ENCODE results near the gene SPATA2.

The SPATA2 gene

DNA sequence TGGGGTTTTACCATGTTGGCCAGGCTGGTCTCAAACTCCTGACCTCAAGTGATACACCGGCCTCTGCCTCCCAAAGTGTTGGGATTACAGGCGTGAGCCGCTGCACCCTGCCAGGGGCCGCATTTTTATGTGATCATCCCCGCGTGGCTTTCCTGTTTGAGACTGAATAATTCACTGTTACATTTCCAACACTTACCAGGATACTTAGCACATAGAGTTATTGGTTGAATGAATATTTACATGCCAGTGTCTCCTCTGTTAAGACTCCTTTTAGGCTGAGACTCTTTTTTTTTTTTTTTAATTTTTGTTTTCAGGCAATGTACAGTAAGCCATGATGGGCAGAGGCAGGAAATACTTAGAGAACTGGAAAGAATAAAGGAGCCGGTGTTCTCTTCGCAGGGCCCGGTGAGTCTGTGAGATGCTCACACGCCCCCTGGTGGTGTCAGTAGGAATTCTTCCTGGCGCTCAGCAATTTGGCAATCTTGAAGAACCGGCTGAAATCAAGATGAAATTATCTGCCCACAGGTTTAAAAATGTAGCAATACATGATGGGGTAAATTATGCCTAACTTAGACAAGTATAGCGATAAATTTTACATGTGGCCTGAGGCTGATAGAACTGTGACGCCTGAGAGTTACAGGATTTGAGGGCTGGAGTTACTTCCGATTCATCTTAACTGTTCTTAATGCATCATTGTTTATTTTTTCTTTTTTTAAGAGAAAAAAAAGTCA, 13.2 kb upstream of the SPATA2 start:
- peak; percentile 94 for DNase-seq

DNA sequence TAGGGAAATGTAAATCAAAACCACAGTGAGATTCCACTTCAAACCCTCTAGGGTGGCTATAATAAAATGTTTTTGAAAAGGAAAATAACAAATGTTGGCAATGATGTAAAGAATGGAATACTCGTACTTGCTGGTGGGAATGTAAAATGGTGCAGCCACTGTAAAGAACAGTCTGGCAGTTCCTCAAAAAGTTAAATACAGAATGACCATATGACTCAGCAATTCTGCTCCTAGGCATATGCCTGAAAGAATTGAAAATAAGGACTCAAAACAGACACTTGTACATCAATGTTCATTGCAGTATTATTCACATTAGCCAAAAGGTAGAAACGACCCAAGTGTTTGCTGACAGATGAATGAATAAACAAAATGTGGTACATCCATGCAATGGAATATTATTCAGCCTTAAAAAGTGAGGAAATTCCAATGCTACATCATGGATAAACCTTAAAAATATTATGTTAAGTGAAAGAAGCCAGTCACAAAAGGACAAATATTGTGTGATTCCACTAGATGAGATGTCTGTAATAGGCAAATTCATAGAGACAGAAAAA, 10.6 kb upstream of the SPATA2 start:
- DNase-seq = peak; percentile 73

DNA sequence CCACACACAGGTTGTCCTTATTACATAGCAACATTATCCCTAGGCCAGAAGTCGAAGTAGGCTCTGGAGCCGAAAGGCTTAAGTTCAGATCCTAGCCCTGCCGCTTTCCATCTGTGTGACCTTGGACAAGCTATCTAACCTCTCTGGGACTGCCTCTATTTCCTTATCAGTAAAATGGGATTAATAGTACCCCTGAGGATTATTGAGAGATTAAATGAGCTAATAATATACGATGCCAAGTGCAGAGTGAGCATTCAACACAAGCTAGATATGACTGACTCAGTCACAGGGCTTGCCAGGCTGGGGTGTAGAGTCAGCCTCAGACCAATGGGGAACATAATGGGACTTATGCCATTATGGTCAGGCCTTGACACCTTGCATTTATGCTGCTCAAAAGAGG, 8.9 kb upstream of the SPATA2 start:
- DNase-seq = no peak

DNA sequence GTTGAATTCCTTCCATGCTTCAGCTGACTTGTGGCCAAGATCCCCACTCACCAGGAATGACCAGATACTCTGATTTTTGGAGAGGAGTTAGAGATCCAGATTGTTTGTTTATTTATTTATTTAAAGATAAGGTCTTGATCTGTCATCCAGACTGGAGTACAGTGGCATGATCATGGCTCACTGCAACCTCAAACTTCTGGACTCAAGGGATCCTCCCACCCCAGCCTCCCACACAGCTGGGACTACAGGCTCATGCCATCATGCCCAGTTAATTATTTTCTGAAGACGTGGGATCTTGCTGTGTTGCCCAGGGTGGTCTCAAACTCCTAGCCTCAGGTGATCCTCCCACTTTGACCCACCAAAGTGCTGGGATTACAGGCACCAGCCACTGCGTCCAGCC, 4.1 kb upstream of the SPATA2 start:
- DNase-seq = no peak

DNA sequence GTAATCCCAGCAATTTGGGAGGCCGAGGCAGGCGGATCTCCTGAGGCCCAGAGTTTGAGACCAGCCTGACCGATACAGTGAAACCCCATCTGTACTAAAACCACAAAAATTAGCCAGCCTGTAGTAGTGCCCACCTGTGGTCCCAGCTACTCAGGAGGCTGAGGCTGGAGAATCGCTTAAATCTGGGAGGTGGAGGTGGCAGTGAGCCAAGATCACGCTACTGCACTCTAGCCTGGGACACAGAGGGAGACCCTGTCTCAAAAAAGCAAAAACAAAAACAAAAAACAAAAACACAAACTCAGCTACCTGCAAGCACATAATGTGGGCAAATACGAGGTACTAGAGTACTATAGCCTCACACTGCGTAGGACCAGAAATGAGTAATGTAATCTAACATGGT, 3.7 kb upstream of the SPATA2 start:
- DNase-seq = no peak

DNA sequence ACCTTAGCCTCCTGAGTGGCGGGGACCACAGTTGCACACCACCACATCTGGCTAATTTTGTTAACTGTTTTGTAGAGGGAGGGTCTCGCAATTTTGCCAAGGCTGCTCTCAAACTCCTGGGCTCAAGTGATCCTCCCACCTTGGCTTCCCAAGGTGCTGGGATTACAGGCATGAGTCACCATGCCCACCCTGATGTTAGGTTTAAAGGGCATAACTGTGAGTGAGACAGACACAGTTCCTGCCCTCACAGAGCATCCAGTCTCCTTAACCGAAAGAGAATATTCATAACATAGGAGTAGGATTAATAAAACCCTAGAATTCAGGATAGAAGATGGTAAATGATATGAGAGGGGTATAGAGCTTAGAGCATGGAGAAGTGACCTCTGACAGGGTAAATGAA, 3.1 kb upstream of the SPATA2 start:
- DNase-seq = no peak

DNA sequence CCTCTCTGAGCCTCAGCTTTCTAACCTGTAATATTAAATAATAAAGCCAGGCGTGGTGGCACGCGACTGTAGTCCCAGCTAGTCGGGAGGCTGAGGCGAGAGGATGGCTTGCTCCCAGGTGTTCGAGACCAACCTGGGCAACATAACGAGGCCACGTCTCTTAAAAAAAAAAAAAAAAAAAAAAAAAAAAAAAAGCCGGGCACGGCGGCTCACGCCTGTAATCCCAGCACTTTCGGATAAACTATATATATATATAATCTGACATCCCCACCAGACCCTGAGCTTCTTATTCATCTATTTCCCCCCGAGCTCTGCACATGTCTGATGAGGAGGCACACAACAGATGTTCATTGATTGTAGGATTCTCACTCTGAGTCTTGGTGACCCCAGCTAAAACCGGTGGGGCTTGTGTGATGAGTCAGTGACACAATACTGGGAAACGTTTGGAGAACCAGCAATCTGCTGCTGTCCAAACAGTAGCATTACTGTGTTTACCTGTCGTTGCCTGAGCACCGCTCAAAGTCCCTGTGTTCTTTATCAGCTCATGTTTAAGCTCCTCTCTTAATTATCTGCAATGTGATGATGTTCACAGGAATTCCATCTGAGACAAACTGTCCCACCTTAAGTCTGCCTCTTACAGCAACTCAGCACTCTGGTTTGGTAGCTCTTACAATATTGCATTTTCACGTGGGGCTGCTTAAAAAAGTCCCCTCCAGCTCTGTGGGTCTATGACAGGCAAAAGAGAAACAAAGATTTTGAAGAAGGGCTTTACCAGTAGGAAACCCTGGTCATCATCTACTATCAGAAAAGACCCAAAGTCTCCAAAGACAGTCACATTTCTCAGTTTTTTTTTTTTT, 1.0 kb upstream of the SPATA2 start:
- peak; percentile 59 for DNase-seq

DNA sequence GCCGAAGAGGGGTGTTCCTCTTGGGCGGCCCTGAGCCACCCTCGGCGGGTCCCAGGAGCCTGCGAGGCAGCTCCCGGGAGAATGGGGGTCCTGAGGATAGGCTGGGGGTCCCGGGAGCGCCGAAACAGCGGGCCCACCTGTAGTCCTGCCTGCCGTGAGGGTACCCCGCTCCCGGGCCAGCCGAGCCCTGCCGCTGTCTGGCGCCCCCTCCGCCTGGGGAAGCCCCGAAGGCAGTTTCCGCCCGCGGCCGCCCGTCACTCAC, 280 bp downstream of the SPATA2 start:
- no peak for DNase-seq

DNA sequence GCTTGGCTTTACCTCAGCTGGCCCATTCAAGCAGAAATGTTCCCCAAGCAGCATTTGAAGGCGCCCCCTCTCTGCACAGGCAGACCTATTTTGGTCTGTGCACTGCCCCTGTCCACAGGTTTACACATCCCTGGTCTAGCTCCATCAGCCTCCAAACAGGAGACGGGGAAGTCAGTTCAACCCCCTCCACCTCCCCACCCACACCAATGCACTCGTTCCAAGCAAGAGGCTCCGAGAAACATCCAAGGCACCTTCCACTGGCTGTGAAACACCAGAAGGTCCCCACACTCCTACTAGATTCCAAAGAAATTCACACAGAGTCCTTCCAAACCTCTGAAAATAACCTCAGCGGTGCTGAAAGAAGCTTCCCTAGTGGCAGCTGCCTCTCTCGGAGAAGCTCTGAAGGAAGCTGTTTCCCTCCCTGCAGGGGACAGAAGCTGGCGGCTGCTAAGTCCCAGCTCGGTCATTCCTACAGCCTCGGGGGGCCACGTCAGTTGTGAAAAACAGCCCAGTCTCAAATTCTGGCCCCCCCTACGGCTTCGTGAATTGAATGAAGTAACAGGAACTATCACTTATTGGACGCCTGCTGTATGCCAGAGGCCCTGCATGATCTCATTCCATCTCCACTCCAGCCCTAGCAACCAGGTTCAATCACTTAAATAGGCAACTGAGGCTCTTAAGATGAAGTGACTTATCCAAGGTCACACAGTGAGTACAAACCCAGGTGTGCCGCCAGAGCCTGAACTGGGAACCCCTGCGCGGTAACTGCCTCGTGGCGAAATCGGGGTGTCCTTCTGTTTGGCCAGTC, 815 bp downstream of the SPATA2 start:
- peak; percentile 35 for DNase-seq

DNA sequence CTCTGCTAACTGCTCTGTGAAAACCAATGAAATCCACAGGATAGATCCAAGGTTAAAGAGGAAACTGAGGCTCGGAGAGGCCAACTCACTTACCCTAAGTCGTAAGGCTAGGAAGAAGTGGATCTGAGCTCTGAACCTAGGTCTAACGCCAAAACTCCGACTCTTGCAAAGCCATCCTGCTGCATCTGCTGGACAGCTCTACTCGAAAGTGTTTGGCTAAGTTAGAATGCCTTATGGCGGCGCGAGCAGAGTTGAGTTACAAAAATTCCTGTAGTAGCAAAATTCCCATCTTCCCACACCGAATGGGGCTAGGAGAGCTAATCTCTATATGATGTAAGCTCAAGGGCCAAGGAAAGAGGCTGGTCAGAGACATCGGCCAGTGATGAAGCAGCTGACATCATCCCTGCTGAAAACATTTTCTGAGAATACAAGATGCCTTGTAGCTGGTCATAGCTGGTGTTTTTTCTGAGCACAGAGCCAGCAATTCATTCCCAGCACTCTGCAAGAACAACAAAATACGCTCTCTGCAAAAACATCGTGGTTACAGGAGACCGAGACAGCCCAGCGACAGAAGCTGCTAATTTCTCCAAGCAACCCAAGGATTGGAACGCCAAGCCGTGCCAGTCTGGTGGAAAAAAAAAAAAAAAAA, 1.8 kb downstream of the SPATA2 start:
- no peak for DNase-seq

DNA sequence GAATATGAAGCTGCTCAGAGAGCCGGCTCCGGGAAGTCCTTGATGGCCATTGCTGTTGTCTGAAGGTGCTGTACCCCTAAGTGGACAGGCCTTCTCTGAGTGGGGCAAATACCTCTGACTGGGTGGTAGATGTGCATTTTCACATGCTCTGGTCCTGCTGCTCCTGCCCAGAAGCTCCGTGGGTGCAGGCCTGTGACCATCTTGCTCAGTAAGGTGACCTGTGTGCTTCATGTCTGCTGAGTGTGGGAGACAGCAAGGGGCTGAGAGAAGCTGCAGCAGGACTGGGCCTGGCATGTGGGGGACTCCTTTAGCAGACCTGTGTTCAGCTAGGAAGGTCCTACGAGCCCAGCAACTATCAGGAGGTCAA, 5.0 kb downstream of the SPATA2 start:
- no peak for DNase-seq

DNA sequence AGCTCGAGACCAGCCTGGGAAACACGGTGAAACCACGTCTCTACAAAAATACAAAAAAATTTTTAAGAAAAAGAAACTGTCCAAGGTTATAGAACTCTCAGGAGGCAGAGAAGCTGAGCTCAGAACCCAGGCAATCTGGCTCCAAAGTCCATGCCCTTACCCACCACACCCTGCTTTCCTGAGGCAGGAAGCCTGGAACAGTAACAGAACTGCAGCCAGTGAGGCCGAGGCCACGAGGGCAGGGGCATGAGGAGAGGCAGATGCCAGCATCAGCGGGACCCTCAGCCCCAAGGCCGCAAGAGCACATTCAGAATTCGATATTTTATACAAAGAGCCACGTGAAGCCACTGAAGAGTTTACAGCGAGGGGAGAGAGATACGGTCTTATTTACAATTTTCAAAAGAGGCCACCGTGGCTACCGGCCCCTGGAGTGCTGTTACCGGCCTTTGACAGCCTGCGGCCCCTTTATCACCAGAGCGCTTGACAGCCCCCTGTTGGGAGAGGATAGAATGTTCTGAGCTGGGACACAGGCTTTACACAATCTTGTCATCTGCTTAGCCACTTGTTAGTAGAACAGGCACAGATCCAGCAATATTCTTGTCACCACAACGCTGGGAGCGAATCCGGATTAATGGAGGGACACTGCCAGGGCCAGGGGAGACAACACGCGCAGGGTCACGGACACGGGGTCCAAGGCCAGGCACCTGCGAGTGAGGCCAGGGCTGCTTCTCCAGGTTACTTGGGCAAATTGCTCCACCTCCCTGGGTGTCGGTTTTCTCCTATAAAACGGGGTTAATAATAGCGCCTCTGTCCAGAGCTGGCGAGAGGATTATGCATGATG, 5.6 kb downstream of the SPATA2 start:
- no peak for DNase-seq

DNA sequence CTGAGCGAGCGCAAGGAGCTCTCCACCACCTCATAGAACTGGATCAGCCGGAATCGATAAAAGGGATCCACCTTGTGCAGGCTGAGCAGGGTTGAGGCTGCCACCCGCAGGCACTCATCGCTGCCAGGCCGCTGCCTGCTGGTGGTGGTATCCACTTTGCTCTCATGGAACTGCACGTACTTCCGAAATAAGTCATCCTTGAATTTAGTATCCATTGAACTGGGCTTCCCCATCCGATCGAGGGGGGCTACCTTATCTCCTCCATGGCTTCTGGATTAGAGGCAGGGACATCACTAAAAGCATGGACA, 7.1 kb downstream of the SPATA2 start:
- DNase-seq = no peak

DNA sequence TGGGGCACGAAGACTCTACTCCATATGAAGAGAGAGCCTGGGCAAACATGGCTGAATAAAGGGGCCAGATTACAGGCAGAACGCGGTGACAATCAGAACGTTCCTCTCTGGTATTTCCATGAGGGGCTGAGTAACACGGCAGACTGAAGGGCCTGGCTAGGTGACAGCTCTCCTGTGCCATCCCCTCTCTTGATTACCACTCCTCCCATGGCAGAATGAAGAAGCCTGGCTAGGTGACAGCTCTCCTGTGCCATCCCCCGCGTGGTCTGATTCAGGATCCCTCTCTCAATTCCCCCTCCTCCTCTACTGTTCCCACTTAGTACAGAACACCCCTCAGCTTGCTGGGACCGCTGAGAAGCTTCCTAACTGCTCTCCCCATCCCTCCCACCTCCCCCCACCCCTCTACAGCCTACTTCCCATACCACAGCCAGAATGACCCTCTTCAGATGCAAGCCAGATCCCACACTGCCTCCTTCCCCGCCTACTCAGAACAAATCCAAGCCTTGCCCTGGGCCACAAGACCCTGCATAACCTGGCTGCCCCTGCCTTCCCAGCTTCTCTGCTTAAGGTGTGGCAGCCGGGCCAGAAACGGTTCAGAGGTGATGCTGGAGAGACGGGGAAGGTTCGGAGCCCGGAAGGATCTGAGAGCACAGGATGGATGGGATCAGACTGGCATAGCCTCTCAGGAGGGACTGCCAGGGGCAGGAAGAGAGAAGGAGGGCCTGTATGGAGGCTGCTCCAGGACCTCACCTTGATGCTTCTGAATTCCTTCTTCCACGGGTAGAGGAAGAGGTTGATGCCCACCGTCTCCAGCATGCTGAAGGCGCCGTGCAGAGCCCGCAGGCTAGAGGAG, 7.7 kb downstream of the SPATA2 start:
- no peak for DNase-seq

DNA sequence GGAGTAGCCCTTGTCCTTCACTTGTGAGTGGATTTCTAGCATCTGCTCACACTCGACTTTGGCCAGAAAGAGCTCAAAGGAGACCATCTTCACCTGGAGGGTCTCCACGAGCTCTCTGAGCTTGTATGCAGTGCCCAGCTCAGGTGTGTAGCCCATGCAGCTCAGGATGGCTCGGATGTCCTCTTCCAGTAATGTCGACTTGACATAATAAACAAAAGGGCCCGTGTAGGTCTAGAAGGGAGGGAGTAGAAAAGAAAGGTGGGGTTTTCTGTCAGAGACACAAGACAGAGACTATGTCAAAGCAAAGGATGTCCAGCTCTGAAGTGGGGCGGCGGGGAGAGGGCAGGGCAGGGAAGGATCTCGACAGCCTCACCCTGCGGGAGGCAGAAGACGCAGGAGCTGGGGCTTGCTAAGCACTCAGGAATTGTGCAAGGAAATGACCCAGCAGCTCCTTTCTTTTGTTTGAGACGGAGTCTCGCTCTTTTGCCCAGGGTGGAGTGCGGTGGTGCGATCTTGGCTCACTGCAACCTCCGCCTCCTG, 8.6 kb downstream of the SPATA2 start:
- no peak for DNase-seq

DNA sequence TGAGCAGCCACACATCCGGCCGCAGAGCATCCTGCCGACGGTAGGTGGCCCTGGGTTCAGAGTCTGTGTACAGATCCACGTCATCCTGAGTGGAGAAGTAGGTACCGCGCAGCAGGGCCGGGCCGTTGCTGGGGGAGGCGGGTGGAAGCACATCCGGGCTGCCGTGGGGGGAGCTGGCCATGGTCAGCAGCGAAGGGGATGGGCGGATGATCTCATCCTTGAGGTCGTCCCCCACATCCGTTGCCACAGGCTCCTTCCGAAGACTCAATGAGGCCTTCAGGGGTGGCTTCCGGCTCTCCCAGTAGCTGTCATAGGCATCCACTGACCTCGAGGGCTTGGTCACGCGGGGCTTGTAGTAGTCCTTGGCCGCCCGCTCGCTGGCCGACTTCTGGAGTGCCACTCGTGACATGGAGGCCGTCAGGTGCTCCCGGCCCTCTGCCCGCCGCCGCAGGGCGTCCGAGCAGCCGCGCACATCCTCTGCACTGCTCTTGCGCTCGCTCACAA, 9.2 kb downstream of the SPATA2 start:
- DNase-seq = no peak

DNA sequence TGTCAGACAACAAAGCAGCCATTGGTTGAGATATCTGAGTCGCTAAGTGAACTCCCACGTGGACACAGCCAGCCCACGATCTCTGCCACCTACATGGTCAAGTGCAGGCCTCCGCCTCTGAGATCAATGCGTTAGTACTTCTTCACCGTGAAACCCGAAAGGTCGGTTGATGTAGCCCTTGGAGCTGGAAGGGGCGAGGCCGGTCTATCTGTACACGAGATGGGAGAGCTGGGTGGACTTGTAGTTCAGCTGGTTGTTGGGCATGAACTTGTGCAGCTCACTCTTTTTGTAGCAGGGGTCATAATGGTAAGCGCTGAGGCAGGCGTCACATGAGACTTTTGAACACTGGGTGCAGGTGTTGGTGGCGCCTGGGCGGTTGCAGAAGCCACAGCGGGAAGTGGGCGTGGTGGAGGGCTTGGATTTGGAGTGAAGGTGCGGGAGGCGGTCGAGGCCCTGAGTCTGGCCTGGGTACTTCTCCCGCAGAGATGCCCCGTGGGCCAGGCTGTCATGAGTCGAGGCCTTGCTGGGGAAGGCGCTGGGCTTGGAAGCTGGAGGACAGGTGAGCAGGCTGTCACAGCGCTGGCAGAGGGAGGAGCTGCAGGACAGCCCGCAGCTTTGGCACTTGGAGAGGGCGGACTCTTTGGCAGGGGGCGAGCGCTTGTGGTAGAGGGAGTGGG, 9.8 kb downstream of the SPATA2 start:
- DNase-seq = no peak

DNA sequence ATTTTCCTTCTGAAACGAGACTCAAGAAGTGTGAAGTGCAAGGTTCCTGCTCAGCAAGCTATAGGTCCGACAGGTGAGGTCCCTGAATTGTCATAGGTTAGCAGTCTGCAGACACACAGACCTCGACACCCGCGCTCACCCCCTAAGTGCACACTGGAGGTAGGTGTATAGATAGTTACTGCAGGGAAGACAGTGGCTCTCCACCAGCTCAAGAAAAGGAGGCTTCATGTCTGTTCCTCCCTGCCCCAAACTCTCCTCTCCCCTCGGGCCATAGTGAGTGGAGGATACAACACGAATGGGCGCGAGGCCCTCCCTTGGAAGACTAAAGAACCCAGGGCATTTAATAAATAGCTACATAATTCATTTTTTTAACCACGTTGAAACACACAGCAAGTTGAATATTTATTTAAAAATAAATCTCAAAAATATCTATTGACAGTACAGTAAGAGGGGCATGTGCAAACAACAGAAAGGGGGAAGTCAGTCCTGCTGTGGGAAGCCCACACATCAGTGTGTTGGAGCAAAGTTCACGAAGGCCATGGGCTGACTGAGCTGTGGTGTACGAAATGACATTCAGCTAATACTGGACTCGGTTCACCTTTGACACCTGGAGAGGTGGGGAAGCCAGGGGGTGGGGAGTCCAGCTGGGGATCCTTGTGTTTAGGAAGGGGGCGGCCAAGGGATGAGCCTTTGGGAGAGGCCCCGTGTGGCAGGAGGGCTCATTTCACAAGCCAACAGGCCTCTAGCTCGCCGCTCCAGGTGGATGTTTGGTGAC, 10.7 kb downstream of the SPATA2 start:
- no peak for DNase-seq

DNA sequence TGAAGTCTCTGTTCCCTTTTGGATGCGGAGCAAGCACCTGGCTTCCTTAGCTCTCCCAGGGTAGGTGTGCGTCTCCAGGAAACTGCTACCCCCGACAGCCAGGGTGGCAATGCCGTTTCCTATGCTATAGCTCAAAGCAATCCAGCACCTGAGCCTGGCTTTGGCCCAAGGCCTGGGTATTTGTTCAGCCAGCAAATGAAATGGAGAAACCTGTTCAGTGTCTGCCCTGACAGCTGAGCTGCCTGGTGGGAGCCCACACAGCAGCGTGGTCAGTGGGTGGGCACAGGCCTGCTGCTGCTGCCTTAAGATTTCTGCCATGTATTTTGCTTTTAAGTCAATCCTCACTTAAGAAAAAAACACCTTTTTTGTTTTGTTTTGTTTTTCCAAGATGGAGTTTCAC, 13.7 kb downstream of the SPATA2 start:
- DNase-seq = no peak

Measured in OCI-M1 (cell line).